ENCODE measurements around the gene SMIM24. TPM values are rescaled to one million over a fixed set of nuclear protein-coding genes. Genes with fewer than 3 reads are reported as not detected.

The SMIM24 gene
- total and polyA plus RNA-seq, 2 experiments from 2014 or later = 5.0 to 21.5 TPM

GRCh38 chr19:3471954-3472655 is 8.2 kb downstream of the SMIM24 start:
- ATAC-seq = peak; percentile 91
- H3K27ac Mint-ChIP-seq = no peak overlapping the region
- Histone ChIP-seq H3K79me2 (replicated peaks; ENCODE audit: insufficient read depth) (no peaks in the 10 kb centered on the region), H3K4me3 (no peak overlapping the region), H3K9me2 (ENCODE audit: insufficient read depth) (peaks cover 7% of the 10 kb centered on the region; the same call in 1 of the 2 replicates), H2AFZ (no peak overlapping the region), H3F3A (replicated peaks; ENCODE audit: low read depth) (no peaks in the 10 kb centered on the region), H3K27ac (ENCODE audit: low read depth) (no peak overlapping the region), H3K36me3 (ENCODE audit: insufficient read depth) (no peaks in the 10 kb centered on the region), H4K20me1 (replicated peaks; ENCODE audit: insufficient read depth) (no peaks in the 10 kb centered on the region), H3K27me3 (ENCODE audit: insufficient read depth) (peaks cover 13% of the 10 kb centered on the region; the same call in 1 of the 2 replicates), H3K4me2 (no peak overlapping the region), H3K4me1 (ENCODE audit: insufficient read depth) (no peaks in the 10 kb centered on the region)
- no peak overlapping the region for H3K4me3 Mint-ChIP-seq
- peaks cover 11% of the 10 kb centered on the region; the same call in 2 of the 3 replicates for H3K36me3 Mint-ChIP-seq (ENCODE audit: low read depth)
- peaks cover 22% of the 10 kb centered on the region for H3K9me3 Mint-ChIP-seq
- TF ChIP-seq NANOG (IDR thresholded peaks at IDR 0.05; ENCODE audit: borderline replicate concordance) (no peak), ETS1 (IDR thresholded peaks at IDR 0.05) (no peak), ZNF462 (CRISPR knock-in tag; IDR thresholded peaks at IDR 0.05) (no peak), ZNF114 (CRISPR knock-in tag; IDR thresholded peaks at IDR 0.05) (no peak), EZH2 (IDR thresholded peaks at IDR 0.05; ENCODE audit: low read depth, unreplicated experiment) (no peak), CTCF (conservative IDR thresholded peaks at IDR 0.05; ENCODE audit: low read depth in 2 of 2) (peak; percentile 86 to 89), EZH2phosphoT487 (IDR thresholded peaks at IDR 0.05; ENCODE audit: unreplicated experiment) (no peak)
- no peaks in the 10 kb centered on the region for H3K4me1 Mint-ChIP-seq
- peaks cover 13% of the 10 kb centered on the region for H3K27me3 Mint-ChIP-seq (ENCODE audit: insufficient read depth, low read depth, poor library complexity)
- no peak for DNase-seq (ENCODE audit: low spot score)

Measured in GM23338 (cell line).